Measurements from ENCODE around the gene ECHDC3.

DNA sequence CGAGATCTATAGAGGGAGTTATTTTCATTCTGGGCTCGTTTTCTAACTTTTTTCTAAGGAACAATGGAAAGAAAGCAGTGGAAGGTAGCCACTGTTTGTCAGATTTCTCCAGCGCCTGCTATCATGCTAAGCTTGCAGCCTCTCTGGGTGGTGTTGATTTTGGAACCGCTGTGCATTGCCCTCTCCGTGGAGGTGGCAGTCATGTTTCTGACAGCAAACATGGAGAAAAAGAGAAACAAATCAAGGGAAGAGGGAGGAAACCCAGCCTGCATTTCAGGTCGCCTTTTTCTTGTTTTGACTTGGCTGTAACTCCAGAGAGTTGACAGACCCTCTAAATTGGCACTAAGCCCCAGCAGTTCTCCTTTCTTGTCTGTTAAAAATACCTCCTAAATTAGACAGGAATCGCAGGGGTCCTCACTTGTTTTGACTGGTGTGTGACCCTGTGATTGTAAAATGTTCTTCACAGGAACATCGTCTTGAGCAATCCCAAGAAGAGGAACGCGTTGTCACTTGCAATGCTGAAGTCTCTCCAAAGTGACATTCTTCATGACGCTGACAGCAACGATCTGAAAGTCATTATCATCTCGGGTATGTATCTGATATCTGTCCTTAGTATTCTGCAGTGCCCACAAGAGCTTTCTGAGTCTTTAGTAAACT is 4.8 kb downstream of the ECHDC3 start:
- TF ChIP-seq POLR2AphosphoS5 (IDR thresholded peaks at IDR 0.05; ENCODE audit: low read depth, low read length) (no peak), MAX (IDR thresholded peaks at IDR 0.05; ENCODE audit: low read depth) (no peak), EP300 (IDR thresholded peaks at IDR 0.05; ENCODE audit: borderline replicate concordance in 1 of 2, low read depth in 1 of 2, low read length in 1 of 2) (no peak), FOXM1 (IDR thresholded peaks at IDR 0.05; ENCODE audit: low read depth) (no peak), RAD21 (IDR thresholded peaks at IDR 0.05; ENCODE audit: low read length) (no peak), FOXJ3 (CRISPR knock-in tag; IDR thresholded peaks at IDR 0.05) (no peak), NFIC (IDR thresholded peaks at IDR 0.05; ENCODE audit: borderline replicate concordance) (no peak), TAF1 (IDR thresholded peaks at IDR 0.05; ENCODE audit: borderline replicate concordance, low read depth, low read length) (no peak), ZBTB33 (IDR thresholded peaks at IDR 0.05; ENCODE audit: borderline replicate concordance, low read depth) (no peak)
- TF ChIP-seq, protein P1, sequence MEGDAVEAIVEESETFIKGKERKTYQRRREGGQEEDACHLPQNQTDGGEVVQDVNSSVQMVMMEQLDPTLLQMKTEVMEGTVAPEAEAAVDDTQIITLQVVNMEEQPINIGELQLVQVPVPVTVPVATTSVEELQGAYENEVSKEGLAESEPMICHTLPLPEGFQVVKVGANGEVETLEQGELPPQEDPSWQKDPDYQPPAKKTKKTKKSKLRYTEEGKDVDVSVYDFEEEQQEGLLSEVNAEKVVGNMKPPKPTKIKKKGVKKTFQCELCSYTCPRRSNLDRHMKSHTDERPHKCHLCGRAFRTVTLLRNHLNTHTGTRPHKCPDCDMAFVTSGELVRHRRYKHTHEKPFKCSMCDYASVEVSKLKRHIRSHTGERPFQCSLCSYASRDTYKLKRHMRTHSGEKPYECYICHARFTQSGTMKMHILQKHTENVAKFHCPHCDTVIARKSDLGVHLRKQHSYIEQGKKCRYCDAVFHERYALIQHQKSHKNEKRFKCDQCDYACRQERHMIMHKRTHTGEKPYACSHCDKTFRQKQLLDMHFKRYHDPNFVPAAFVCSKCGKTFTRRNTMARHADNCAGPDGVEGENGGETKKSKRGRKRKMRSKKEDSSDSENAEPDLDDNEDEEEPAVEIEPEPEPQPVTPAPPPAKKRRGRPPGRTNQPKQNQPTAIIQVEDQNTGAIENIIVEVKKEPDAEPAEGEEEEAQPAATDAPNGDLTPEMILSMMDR (IDR thresholded peaks at IDR 0.05), result no peak

Measured in SK-N-SH (cell line).